H4 (cell line): ENCODE results near the gene ACCS. TPM values are rescaled to one million over a fixed set of nuclear protein-coding genes. Genes with fewer than 3 reads are reported as not detected.
A peak's percentile ranks its signal among the peaks of the same experiment; 100 is the strongest.

Experiments used
- DNase-seq: peaks from one replicate; pipeline ENCODE4 v3.0.0-alpha.2; 2015; ENCODE audit warnings: low spot score
- total RNA-seq: library from RNA; depleted of rRNA; stranded (reverse); fragments of >200 nt; shearing (Covaris generic); gene quantifications from 2 replicates; pipeline ENCODE4 v1.2.3, GENCODE V29; 2014; rRNA removed

Gene ACCS, protein sequence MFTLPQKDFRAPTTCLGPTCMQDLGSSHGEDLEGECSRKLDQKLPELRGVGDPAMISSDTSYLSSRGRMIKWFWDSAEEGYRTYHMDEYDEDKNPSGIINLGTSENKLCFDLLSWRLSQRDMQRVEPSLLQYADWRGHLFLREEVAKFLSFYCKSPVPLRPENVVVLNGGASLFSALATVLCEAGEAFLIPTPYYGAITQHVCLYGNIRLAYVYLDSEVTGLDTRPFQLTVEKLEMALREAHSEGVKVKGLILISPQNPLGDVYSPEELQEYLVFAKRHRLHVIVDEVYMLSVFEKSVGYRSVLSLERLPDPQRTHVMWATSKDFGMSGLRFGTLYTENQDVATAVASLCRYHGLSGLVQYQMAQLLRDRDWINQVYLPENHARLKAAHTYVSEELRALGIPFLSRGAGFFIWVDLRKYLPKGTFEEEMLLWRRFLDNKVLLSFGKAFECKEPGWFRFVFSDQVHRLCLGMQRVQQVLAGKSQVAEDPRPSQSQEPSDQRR
- total RNA-seq = 3.1 and 3.6 TPM in 2 replicates

DNA sequence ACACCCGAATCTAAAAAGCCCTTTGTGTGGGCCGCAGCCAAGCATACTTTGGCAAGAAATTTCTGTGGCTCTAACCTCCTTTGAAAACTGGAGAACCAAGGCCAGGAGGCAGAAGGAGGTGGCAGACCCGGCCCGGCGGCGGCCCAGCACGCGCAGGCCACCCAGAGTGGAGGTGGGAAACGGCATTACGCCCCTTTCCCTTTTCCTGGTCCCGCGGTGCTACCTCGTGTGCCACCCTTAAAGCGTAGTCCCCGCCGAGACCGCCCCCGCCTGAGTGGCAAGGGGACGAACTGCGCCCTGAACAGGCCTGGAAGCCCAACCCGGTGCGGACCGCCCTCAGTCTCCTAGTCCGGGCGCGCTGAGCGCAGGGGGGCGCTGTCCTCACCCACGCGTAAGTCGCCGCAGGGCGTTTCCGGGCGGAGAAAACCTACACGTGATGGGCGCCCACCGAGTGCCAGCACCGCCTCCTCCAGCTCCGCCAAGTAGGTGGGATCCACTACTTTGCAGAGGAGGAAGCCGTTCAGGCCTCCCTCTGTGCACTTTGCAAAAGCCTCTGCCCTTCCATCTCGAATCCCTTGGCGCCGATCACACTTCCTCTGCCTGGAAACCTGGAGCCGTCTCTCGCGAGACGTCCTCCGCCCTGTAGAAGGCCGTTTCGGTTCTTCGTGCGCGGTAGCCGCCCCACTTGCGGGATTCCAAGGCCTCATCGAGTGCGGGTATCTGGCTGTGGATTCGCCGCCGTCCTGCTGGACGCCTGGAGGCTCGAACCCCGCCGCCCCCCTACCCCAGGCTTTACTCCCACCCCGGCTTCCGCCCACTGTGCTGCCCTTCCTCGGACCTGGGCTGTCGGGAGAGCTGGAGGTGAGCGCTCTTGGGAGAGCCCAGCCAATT lies at the start of gene ACCS:
Gene ACCS (plus strand): TSS at position 430 of the 891 bp plus-strand sequence. CDS start 1,358 bp downstream, outside the sequence.
- peak; percentile 97 for DNase-seq

DNA sequence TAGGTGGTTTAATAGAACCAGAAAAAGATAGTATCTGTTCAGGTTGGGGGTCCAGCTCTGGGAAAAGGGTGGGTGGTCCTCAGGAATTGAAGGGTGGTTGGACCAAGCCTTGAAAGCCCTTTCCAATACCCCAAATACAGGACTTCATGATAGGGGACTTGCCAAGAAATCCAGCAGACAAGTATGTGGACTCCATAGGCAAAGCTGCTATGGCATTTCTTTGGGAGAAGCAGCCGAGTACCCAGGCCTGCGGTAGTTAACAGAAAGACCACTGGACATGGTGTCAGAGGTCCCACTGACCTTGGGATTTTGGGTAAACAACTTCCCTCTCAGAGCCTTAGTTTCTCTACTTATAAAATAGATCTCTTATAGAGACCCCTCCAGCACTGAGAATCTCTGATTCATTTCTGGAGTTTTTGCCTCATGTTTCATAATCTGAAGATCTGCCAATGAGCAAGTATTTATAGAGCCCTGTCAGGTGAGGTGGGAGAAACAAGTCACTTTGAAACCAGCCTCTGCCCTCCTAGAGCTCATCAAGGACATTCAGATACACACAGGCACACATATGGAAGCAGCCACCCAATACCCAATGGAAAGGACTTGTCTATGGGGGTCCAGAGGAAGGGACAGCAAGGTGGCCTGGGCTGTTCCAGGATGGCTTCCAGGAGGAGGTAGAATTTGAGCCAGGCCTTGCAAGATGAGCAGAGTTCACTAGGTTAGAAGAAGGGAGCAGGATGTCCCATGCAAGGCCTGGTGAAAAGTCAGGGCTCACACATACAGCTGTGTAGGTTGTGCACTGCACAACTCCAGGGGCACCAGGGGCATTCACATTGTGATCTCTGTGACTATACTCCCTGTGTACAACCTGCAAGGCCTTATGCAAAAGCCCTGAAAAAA lies 49.3 kb upstream of the ACCS start:
- DNase-seq = no peak

DNA sequence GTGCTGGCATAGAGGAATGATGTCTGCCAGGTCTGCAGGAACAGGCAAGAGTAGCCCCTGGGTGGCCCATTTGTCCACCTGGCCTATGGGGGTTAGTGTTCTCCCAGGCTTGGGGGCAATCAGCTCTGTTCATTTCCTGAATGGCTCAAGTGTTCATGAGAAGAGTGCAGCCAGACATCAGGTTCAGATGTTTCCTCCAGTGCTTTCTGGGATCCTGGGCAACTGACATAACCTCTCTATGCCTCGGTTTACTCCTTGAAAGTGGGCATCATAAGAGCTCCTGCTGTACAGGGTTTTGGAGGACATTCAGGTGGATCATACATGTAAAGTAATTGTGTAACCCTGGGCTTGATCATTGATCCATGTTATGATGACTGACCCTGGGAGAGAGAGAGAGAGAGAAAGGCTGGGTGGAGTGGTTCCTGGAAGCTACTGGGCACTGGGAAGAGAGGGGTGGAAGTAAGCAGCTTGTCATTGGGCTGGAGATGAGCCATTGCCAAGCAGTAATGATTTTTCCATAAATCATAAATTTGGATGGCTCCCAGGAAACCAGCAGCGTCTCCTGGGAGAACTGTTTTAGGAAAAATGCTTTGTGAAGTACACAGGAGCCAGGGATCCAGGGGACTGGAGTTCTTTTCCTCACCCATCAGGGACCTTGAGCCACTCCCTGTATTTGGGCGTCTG lies 48.5 kb upstream of the ACCS start:
- DNase-seq = no peak

DNA sequence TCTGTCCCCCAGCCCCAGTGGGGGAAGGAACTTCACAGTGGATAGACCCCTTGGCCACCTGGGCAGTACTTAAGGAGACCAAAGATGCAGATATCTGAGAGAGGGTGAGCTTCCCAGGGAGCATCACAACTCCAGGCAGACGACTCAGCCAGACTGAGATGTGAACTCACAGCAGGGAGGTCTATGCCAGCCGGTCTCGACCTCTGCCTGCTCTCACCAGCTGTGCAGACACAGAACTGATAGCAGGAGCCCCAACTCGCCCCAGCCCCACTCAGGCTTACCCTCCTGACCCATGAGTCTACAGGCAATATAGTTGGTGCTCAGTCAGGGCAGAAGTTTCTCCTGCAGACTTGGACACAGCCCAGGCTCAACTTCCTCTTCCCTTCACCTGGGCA lies 47.9 kb upstream of the ACCS start:
- DNase-seq = no peak

DNA sequence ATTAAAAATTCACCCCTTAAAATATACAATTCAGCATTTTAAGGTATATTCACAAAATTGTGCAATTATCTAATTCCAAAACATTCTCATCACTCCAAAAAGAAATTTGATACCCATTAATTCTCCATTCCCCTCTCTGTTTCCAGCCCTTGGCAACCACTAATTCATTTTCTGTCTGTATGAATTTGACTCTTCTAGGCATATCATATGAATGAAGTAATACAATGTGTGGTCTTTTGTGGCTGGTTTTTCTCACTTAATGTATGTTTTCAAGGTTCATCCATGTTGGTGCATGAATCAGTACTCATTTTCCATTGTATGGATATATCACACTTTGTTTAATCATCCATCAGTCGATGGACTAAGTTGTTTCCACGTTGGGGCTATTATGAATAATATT lies 47.2 kb upstream of the ACCS start:
- no peak for DNase-seq

DNA sequence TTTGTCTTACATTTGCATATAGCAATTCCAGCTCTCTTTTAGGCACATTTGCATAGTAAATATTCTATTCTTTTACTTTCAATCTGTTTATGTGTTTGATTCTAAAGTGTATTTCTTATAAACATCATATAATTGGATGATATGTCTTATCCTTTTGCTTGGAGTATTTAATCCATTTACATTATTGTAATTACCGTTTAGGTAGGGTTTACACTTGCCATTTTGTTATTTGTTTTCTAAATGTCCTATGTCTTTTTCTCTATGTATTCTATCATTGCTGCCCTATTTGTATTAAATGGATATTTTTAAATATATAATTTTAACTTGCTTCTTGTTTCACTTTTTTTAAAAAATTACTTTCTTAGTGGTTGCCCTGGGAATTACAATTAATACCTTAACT lies 41.1 kb upstream of the ACCS start:
- DNase-seq = no peak

DNA sequence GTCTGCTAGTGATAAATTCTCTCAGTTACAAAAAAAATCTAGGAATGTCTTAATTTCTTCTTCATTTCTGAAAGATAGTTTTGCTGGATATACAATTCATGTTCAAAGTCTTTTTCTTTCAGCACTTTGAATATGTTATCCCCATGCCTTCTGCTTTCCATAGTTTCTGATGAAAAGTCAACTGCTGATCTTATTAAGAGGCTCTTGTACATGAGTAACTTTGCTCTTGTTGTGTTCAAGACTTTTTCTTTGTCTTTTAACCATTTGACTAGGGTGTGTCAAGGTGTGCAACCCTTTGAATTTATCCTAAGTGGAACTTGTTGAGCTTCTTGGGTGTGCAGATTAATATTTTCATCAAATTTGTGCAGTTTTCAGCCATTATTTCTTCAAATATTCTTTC lies 40.3 kb upstream of the ACCS start:
- no peak for DNase-seq

DNA sequence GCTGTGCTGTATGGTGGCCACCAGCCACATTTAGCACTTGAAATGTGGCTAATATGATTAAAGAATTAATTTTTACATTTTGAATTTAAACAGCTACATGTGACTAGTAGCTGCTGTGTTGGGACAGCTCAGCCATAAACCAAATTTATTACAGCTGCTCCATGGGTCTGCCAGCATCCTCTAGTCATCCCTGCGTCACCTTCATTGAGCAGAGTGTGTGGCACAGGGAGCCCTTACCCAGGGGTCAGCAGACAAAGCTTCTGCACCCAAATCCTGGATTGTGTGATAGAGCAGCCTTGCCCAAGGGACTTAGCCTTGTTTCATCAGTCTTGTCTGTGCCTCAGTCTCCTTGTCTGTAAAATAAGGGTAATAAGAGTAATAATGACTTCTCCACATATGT lies 37.7 kb upstream of the ACCS start:
- no peak for DNase-seq

DNA sequence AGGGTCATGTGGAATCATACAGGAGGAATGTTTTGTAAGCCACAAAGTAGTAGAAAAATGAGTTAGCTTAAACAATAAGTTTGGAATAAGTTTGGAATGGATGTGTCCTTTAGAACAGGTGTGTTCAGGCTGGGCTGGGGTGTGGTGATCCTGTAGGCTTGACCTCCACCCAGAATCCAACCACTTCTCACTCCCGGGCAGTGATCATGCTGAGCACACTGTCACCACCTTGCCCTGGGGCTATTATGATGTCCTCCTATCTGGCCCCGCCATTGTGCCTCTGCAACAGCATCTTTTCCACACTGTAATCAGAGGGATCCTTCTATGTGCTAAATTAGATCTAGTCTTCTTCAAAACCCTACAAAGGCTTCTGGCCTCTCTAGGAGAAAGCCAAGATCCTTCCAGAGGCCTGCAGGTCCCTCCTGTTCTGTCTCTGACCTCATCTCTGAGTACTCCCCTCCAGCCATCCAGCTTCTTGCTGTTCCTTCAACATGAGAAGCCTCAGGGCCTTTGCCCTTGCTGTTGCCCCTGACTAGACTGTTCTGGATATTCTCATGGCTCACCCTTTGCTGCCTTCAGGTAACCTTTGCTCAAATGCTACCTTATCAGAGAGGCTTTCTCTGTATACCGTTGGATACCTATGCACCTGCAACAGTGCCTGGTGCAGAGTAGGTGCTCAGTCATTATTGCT lies 37.1 kb upstream of the ACCS start:
- no peak for DNase-seq

DNA sequence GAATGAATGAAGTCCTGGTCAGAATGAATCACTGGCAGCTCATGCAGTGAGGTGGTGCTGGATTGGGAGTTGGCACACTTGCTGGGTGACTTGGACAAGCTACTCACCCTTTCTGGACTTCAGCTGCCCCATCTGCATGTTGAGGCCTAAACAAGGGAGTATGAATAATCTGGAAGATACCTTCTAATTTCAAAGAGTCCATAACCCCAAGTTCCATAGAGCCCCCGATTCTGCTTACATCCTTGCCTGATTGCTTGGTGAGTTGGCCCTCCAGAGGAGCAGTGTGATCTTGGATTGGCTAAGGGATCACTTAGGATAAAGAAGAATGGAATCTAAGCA lies 36.6 kb upstream of the ACCS start:
- DNase-seq = no peak

DNA sequence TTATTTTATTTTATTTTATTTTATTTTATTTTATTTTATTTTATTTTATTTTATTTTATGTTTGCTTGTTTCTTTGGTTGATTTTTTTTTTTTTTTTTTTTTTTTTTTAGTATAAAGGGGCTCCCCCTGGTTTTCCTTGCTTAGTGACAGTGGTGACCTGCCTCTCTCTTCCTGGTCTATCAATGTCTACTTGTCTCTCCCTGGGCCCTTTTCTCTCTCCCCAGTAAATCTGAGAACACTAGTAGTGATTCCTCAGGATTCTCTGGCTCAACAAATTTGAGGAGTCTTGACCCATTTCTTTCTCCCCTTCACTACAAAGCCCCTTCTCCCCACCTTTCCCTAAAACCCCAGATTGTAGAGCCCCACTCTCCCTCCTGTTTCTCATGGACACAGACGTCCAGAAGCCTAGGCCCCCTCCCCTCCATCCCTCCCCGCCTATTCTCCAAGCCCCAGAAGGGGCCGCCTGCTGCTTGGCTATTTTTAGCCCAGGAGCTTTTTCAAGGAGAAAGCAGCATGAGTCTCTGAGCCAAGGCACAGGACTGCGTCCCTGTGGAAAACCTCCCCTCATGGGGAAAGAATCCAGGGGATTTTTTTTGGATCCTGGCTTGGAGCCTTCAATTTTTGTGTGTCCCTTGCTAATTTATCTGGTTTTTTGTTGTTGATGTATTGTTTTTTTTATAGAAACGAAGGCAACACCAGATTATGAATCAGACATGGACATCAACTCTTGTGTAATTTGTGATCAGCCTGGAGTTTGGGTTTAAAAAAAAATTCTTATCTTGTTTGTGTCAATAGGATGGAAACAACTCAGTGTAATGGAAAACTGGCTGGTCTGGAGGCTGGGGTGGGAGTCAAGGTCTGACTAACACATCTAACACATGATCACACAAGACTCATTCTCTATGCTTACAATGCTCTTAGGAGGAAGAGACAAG lies 35.8 kb upstream of the ACCS start:
- DNase-seq = no peak

DNA sequence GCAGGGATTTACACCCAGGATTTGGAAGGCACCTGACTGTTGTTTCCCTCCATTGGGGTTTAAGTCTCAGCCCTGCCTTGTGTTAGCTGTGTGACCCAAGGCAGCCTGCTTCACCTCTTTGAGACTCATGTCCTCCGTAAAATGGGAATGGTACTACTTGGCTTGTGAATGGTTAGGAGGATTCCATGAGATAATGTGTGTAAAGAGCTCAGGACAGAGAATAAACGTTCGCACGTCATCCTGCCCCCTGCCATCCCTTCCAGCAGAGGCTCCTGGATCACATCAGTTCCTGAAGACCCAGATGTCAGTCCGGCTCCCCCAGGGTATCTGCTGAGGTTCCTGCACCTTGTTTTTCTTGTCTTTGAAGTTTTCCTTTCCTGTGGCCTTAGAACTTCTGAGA lies 35.1 kb upstream of the ACCS start:
- no peak for DNase-seq

DNA sequence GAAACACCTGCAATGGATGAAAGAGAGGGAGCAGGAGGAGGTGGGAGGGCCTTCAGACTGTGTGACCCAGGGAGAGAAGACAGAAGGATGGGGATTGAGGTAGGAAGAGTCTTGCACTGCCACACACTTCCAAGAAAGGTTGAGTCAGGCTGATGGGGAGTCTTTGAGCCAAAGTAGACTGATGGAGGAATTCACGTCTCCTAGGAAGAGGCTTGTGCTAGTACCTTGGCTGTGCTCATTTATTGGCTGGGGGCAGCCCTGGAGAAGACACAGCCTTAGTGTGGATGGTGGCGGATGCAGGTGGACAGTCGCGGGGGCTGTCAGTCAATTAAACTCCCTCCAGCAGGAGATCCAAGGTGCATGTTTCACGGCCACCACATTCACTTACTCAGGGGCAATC lies 34.5 kb upstream of the ACCS start:
- DNase-seq = no peak

DNA sequence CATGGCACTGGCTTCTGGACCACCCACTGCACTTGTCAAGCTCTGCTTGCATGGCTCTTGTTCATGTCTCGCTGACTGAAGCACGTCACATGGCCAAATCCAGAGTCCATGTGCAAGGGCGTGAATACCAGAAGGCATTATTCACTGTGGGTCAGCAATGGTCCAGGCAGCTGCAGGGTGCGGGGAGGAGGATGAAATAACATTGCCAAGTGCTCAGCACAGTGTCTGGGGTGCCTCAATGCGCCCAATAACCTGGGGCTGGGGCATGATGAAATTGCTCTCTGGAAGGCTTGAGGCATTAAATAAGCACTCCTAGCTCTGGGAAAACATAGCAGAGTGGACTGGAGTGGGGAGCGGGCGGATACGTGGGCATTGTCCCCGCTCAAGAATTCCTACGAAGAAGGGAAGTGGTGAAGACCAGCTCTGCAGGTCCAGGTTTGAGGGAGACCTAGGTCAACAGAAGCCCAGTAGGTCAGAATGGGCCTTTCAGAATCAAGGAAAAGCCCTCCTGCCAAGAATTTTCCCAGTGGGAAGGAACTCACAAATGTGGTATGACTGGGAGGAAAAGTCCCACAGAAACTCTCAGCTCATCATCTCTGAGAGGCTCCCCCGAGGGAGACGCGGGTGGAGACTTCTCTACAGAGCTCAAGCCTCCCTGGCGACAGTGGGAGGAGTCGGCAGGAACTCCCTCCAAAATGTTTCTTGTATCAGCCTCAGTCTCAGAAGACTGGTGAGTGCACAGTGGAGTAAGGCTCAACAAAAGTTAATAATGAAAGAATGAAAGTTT lies 33.6 kb upstream of the ACCS start:
- no peak for DNase-seq

DNA sequence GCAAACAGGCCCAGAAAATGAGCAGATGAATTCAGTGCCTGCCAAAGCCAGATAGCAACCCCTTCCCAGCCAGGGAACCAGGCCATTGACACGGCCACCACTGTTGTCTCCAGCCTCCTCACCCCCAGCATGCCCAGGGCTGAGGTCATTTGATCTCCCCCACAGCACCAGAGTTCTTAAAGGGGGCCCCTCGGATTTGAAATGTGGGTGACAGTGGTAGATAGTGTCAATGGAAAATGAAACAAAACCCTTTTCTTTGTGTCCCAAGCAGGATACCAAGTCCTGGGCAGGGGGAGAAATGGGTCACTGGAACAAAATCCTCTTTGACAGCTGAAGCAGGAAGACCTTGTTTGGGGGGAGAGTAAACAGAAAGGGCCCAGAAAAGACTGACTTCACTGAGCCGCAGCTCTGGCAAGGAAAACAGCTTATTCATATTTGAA lies 32.6 kb upstream of the ACCS start:
- no peak for DNase-seq

DNA sequence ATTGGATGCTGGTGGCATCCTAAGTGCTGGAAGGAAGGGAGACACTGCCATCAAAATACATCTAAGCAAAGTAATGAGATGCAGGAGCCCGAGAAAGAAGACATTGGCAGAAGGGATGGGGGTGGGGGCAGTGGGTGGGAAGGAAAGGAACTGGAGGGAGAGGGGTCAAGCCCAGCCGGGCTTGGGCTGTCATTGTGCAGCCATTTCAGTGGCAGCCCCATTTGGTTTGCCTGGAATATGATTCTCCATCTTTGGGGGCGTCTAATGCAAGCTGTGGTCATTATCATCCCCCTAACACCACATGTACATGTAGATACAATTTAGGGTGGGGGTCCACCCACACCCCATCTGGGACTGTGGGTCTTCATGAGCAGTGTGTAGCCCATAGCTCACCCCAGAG lies 32.2 kb upstream of the ACCS start:
- no peak for DNase-seq

DNA sequence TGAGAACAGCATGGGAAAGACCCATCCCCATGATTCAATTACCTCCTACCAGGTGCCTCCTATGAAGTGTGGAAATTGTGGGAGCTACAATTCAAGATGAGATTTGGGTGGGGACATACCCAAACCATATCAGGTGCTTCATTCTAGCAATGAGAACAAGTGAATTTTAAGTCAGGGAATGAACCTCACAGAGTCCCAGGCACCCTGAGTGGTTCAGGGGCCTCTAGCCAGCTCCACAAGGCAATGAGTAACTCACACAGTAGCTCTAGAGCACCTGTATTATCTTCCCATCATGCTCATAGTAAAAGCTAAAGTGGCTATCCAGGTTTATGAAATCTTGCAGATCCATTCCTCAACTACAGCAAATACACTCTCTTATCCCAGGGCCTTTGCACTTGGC lies 31.4 kb upstream of the ACCS start:
- DNase-seq = no peak

DNA sequence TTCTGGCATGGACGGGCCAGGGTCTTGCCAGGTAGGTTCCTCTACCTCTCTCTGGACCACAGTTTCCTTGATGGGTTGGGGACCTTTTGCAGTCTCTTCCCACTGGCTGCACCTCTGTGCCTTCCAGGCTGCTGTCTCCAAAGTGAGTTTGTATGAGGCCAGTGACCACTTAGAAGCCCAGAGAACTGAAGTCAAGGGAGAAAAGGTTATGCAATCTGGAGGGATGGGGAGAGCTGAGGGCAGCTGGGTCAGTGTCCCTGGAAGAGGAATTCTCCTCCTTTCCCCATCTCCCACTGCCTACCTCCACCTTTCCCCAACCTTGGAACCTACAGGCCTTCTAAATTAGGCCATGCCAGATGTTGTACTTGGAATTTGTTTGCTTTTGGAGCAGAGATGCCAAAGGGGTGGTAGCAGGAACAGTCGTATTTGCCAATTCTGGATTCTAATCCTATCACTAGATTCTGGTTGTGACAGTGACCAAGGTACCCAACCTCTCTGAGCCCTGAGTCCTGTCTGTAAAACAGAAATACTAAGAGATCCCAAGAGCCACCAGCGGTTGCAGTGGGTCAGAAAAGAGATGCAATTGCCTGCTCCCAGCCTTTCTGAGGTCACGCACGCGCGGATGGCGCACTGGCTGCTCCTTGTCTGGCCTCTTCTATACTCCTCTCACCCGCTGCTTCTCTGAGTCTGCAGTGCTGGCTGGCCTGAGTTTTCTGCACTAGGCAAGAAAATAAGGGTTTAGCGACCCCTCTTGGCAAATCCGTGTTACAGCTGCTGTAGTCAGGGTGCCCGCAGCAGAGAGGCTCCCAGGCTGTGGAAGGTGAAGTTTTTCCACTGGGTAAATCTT lies 29.0 kb upstream of the ACCS start:
- DNase-seq = peak; percentile 71
